ENCODE measurements around the gene CLEC4F.

The CLEC4F gene

GRCh38 chr2:70790136-70790828, 30.1 kb downstream of the CLEC4F start, which contains the start of gene FIGLA:
Gene FIGLA, minus strand, starts transcription at chr2:70790643. Its CDS starts 5 bp downstream, at chr2:70790638.
- TF ChIP-seq NFIC (IDR thresholded peaks at IDR 0.05) (no peak), EP300 (IDR thresholded peaks at IDR 0.05; ENCODE audit: borderline replicate concordance) (no peak), CEBPB (IDR thresholded peaks at IDR 0.05) (no peak), EGR1 (IDR thresholded peaks at IDR 0.05) (no peak)

GRCh38 chr2:70789304-70790135, 30.9 kb downstream of the CLEC4F start:
- no peak for TF ChIP-seq REST (IDR thresholded peaks at IDR 0.05; ENCODE audit: low read depth)
- TF ChIP-seq RAD21 (IDR thresholded peaks at IDR 0.05; ENCODE audit: low read depth): peak; percentile 83

- TF ChIP-seq NFIC (IDR thresholded peaks at IDR 0.05) (no peak), RAD21 (IDR thresholded peaks at IDR 0.05; ENCODE audit: low read depth) (peak; percentile 71)
These were observed 35.1 kb downstream of the CLEC4F start for GRCh38 chr2:70785137-70785911.

GRCh38 chr2:70784320-70784719, 36.1 kb downstream of the CLEC4F start:
- TF ChIP-seq CEBPB (IDR thresholded peaks at IDR 0.05) (no peak), REST (IDR thresholded peaks at IDR 0.05; ENCODE audit: low read depth) (no peak), YY1 (IDR thresholded peaks at IDR 0.05; ENCODE audit: low read depth) (no peak), MAX (IDR thresholded peaks at IDR 0.05) (no peak), CREB1 (IDR thresholded peaks at IDR 0.05; ENCODE audit: low read depth) (no peak), EGR1 (IDR thresholded peaks at IDR 0.05) (no peak), FOXM1 (IDR thresholded peaks at IDR 0.05; ENCODE audit: borderline replicate concordance, low read depth) (no peak), TCF12 (IDR thresholded peaks at IDR 0.05; ENCODE audit: low read depth) (no peak), TAF1 (IDR thresholded peaks at IDR 0.05; ENCODE audit: low read depth) (no peak), TEAD4 (IDR thresholded peaks at IDR 0.05) (no peak), NFIC (IDR thresholded peaks at IDR 0.05) (no peak), ZBTB7A (IDR thresholded peaks at IDR 0.05; ENCODE audit: low read depth) (no peak), USF1 (IDR thresholded peaks at IDR 0.05) (no peak), EP300 (IDR thresholded peaks at IDR 0.05; ENCODE audit: borderline replicate concordance) (no peak), RAD21 (IDR thresholded peaks at IDR 0.05; ENCODE audit: low read depth) (no peak)

GRCh38 chr2:70779911-70780545, 40.4 kb downstream of the CLEC4F start:
- TF ChIP-seq TAF1 (IDR thresholded peaks at IDR 0.05; ENCODE audit: low read depth): no peak
- no peak for TF ChIP-seq YY1 (IDR thresholded peaks at IDR 0.05; ENCODE audit: low read depth)
- no peak for TF ChIP-seq RAD21 (IDR thresholded peaks at IDR 0.05; ENCODE audit: low read depth)
- no peak for TF ChIP-seq FOXM1 (IDR thresholded peaks at IDR 0.05; ENCODE audit: borderline replicate concordance, low read depth)
- no peak for TF ChIP-seq EGR1 (IDR thresholded peaks at IDR 0.05)
- TF ChIP-seq CREB1 (IDR thresholded peaks at IDR 0.05; ENCODE audit: low read depth): no peak
- TF ChIP-seq CEBPB (IDR thresholded peaks at IDR 0.05): no peak

GRCh38 chr2:70779491-70779890, 40.9 kb downstream of the CLEC4F start:
- no peak for TF ChIP-seq TAF1 (IDR thresholded peaks at IDR 0.05; ENCODE audit: low read depth)
